ENCODE measurements around the gene KLK14. TPM values are rescaled to one million over a fixed set of nuclear protein-coding genes. Genes with fewer than 3 reads are reported as not detected.

KLK14 gene
- total and polyA plus RNA-seq, 2 experiments from 2014 or later, result 0.42 TPM; not detected in 1

DNA sequence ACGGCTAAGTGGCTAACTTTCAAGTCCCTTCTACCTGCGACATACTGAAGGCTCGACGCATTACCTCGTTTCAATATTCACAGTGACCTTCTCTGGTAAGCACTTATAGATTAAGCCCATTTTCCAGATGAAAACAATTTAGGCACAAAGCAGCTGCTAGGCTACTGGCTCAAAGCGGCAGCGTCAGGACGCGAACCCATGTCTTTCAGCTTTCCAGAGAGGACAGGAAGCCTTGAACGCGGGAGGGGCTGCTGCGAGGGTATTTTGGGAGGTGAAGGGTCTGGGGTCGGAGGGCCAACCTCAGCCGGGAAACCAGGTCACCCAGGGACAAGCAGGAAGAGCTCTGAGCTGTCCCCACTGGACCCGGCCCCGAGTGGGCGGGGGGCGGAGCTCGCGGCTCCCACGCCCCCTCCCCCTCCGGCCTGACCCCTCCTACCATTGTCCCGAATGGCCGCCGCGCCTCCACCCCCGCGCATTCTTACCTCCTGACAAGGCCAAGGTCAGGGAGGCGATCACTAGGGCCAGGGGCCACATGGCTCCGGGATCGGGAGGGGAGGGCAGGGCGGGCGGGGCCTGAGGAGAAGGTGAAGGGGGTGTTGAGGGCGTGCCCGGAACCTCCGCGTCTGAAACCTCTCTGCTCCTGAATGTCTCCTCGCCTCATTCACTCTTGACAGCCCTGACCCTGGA, 18.0 kb downstream of the KLK14 start, which contains the start of gene KLK13 (continued):
- TF ChIP-seq, protein P1, sequence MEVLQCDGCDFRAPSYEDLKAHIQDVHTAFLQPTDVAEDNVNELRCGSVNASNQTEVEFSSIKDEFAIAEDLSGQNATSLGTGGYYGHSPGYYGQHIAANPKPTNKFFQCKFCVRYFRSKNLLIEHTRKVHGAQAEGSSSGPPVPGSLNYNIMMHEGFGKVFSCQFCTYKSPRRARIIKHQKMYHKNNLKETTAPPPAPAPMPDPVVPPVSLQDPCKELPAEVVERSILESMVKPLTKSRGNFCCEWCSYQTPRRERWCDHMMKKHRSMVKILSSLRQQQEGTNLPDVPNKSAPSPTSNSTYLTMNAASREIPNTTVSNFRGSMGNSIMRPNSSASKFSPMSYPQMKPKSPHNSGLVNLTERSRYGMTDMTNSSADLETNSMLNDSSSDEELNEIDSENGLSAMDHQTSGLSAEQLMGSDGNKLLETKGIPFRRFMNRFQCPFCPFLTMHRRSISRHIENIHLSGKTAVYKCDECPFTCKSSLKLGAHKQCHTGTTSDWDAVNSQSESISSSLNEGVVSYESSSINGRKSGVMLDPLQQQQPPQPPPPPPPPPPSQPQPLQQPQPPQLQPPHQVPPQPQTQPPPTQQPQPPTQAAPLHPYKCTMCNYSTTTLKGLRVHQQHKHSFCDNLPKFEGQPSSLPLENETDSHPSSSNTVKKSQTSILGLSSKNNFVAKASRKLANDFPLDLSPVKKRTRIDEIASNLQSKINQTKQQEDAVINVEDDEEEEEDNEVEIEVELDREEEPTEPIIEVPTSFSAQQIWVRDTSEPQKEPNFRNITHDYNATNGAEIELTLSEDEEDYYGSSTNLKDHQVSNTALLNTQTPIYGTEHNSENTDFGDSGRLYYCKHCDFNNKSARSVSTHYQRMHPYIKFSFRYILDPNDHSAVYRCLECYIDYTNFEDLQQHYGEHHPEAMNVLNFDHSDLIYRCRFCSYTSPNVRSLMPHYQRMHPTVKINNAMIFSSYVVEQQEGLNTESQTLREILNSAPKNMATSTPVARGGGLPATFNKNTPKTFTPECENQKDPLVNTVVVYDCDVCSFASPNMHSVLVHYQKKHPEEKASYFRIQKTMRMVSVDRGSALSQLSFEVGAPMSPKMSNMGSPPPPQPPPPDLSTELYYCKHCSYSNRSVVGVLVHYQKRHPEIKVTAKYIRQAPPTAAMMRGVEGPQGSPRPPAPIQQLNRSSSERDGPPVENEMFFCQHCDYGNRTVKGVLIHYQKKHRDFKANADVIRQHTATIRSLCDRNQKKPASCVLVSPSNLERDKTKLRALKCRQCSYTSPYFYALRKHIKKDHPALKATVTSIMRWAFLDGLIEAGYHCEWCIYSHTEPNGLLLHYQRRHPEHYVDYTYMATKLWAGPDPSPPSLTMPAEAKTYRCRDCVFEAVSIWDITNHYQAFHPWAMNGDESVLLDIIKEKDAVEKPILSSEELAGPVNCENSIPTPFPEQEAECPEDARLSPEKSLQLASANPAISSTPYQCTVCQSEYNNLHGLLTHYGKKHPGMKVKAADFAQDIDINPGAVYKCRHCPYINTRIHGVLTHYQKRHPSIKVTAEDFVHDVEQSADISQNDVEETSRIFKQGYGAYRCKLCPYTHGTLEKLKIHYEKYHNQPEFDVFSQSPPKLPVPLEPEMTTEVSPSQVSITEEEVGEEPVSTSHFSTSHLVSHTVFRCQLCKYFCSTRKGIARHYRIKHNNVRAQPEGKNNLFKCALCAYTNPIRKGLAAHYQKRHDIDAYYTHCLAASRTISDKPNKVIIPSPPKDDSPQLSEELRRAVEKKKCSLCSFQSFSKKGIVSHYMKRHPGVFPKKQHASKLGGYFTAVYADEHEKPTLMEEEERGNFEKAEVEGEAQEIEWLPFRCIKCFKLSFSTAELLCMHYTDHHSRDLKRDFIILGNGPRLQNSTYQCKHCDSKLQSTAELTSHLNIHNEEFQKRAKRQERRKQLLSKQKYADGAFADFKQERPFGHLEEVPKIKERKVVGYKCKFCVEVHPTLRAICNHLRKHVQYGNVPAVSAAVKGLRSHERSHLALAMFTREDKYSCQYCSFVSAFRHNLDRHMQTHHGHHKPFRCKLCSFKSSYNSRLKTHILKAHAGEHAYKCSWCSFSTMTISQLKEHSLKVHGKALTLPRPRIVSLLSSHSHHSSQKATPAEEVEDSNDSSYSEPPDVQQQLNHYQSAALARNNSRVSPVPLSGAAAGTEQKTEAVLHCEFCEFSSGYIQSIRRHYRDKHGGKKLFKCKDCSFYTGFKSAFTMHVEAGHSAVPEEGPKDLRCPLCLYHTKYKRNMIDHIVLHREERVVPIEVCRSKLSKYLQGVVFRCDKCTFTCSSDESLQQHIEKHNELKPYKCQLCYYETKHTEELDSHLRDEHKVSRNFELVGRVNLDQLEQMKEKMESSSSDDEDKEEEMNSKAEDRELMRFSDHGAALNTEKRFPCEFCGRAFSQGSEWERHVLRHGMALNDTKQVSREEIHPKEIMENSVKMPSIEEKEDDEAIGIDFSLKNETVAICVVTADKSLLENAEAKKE (CRISPR knock-in tag; IDR thresholded peaks at IDR 0.05), result no peak
- TF ChIP-seq EZH2 (IDR thresholded peaks at IDR 0.05; ENCODE audit: low read depth, unreplicated experiment), result no peak
- TF ChIP-seq, protein P2, sequence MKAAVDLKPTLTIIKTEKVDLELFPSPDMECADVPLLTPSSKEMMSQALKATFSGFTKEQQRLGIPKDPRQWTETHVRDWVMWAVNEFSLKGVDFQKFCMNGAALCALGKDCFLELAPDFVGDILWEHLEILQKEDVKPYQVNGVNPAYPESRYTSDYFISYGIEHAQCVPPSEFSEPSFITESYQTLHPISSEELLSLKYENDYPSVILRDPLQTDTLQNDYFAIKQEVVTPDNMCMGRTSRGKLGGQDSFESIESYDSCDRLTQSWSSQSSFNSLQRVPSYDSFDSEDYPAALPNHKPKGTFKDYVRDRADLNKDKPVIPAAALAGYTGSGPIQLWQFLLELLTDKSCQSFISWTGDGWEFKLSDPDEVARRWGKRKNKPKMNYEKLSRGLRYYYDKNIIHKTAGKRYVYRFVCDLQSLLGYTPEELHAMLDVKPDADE (IDR thresholded peaks at IDR 0.05), result no peak

DNA sequence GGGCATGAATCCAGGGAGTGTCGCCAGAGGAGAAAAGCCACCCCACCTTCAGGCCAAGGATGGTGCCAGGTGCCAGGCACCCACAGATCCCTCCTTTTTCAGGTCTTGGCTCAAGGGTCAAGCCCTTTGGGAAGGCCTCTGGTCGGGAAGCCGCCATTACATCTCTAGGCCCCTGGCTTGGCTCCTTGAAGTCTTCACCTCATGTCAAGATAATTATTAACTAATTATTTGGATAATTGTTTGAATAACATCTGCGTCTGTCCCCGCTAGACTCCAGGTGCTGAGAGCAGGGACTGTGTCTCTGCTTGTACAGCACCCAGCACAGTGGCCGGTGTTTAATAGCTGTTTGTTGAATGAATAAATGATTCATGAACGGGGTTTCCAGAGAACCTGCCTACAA, 19.0 kb downstream of the KLK14 start:
- no peak overlapping the region for H3K27ac ChIP-seq (ENCODE audit: low read depth)
- no peak overlapping the region for H3K4me3 ChIP-seq
- no peaks in the 10 kb centered on the region for H3K27me3 ChIP-seq (ENCODE audit: insufficient read depth)
- Mint-ChIP-seq H3K4me1 (peaks cover 7% of the 10 kb centered on the region), H3K9me3 (no peaks in the 10 kb centered on the region; the same call in 1 of the 3 replicates), H3K27ac (no peak overlapping the region), H3K36me3 (ENCODE audit: low read depth) (no peaks in the 10 kb centered on the region), H3K27me3 (ENCODE audit: insufficient read depth, low read depth, poor library complexity) (peaks cover 2% of the 10 kb centered on the region), H3K4me3 (peak overlapping the region; percentile 44)
- no peaks in the 10 kb centered on the region for H4K20me1 ChIP-seq (replicated peaks; ENCODE audit: insufficient read depth)
- H3K4me1 ChIP-seq (ENCODE audit: insufficient read depth), result peaks cover 11% of the 10 kb centered on the region; the same call in 1 of the 2 replicates
- DNase-seq (ENCODE audit: low spot score) (no peak), ATAC-seq (no peak)
- no peaks in the 10 kb centered on the region; the same call in 1 of the 2 replicates for H3K36me3 ChIP-seq (ENCODE audit: insufficient read depth)
- H3K79me2 ChIP-seq (replicated peaks; ENCODE audit: insufficient read depth), result no peaks in the 10 kb centered on the region
- no peaks in the 10 kb centered on the region for H3F3A ChIP-seq (replicated peaks; ENCODE audit: low read depth)
- no peak overlapping the region for H2AFZ ChIP-seq
- H3K4me2 ChIP-seq, result no peak overlapping the region
- peaks cover 23% of the 10 kb centered on the region for H3K9me2 ChIP-seq (ENCODE audit: insufficient read depth)
- TF ChIP-seq, protein P3, sequence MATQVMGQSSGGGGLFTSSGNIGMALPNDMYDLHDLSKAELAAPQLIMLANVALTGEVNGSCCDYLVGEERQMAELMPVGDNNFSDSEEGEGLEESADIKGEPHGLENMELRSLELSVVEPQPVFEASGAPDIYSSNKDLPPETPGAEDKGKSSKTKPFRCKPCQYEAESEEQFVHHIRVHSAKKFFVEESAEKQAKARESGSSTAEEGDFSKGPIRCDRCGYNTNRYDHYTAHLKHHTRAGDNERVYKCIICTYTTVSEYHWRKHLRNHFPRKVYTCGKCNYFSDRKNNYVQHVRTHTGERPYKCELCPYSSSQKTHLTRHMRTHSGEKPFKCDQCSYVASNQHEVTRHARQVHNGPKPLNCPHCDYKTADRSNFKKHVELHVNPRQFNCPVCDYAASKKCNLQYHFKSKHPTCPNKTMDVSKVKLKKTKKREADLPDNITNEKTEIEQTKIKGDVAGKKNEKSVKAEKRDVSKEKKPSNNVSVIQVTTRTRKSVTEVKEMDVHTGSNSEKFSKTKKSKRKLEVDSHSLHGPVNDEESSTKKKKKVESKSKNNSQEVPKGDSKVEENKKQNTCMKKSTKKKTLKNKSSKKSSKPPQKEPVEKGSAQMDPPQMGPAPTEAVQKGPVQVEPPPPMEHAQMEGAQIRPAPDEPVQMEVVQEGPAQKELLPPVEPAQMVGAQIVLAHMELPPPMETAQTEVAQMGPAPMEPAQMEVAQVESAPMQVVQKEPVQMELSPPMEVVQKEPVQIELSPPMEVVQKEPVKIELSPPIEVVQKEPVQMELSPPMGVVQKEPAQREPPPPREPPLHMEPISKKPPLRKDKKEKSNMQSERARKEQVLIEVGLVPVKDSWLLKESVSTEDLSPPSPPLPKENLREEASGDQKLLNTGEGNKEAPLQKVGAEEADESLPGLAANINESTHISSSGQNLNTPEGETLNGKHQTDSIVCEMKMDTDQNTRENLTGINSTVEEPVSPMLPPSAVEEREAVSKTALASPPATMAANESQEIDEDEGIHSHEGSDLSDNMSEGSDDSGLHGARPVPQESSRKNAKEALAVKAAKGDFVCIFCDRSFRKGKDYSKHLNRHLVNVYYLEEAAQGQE (IDR thresholded peaks at IDR 0.05; ENCODE audit: unreplicated experiment), result no peak
- no peak for TF ChIP-seq EZH2 (IDR thresholded peaks at IDR 0.05; ENCODE audit: low read depth, unreplicated experiment)
- no peak for TF ChIP-seq NANOG (IDR thresholded peaks at IDR 0.05; ENCODE audit: borderline replicate concordance)
